HuH-7 (cell line): Measurements from ENCODE around the gene OSBPL9.
"Not testable (repeated sequence)": the region's sequence is repeated elsewhere in the genome, so short reads cannot be mapped to it uniquely, and the experiment has no call there.

Experiments
- DNase-seq: peaks from one replicate; pipeline ENCODE4 v3.0.0; 2011; ENCODE audit warnings: low spot score

Gene OSBPL9

DNA sequence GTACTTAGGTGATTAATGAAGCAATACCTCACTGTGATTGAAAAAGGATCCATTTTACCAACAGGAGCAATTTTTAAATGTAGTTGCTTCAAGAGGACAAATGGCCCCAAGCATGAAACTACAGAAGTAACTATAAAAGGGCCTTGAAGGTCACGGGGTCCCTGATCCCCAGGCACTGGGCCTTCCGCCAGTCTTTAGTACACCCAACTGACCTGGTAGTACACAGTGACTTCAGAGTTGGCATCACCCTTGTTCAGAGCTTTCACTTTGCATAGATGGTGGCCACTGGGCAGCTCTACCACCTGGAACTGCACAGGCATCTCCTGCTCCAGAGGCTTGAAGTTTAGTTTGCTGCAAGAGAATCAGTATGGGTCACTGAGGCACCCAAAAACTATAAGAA, 177.4 kb downstream of the OSBPL9 start:
- DNase-seq = no peak

DNA sequence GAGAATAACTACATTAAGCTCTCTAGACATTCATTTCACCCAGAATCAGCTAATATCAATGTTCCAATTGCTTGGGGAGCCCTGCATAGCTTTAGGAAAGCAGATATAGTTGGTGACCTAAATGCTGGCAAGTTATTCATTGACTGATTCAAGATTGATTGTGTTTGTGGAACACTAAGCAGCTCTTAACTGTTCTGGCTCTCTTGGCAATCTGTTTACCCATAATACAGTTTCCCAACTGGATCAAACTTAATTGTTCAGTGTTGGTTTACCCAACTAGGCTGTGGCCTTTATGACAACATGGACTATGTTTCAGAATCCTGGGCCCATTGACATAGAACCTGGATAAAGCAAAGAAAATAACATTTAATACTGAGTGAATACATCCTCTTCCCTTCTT, 178.0 kb downstream of the OSBPL9 start:
- no peak for DNase-seq

DNA sequence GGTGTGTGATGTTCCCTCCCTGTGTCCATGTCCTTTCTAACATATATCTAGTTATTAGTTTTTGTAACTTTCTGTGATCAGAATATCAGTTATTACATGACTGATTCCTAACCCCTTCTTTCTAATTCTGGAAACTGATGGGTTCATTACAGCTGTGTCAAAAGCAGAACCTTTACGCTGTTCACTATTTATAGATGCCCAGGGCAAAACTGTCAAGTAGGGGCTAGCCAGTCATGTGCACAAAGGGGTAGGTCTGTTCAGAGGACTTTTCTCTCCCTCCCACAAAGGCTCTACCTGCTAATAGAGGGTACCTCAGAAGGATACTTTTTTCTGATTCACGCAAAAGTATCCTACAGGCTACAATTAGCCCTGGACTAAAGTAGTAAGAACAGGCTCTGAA, 182.5 kb downstream of the OSBPL9 start:
- DNase-seq = no peak

DNA sequence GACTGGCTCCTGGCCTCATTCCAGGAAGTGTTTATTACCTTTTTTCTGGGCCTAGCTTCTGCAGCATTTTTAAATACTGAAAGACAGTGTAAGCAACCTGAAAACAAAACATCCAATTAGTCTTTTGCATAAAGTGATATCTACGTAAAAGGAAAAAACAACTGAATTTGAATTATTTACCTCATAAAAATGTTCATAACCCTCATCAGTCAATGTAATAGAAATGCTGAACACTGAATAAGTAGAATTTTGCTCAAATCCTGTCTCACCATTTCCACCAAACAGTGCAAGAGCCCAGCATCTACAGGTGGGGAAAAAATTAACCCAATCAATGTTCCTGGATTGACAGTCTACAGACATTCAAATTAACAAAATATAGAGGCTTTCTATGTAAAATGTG, 197.6 kb downstream of the OSBPL9 start:
- no peak for DNase-seq

DNA sequence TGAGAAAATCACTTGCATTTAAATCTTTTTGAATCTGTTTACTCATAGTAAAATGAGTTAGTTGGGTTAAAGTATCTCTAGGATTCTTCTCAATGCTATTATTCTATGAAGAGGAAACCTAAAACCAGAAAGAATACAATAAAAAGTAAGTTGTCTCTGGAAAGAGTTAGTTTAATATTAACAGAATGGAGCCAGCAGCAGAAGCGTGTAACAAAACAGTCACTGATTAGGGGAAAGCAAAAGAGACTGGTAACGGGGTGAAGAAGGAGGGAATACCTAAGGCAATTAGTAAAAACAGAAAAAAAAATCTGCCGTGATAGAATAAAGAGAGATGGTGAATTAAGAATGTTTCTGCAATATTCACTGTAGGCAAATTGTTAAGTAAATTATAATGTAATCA, 201.6 kb downstream of the OSBPL9 start:
- DNase-seq = peak; percentile 8

DNA sequence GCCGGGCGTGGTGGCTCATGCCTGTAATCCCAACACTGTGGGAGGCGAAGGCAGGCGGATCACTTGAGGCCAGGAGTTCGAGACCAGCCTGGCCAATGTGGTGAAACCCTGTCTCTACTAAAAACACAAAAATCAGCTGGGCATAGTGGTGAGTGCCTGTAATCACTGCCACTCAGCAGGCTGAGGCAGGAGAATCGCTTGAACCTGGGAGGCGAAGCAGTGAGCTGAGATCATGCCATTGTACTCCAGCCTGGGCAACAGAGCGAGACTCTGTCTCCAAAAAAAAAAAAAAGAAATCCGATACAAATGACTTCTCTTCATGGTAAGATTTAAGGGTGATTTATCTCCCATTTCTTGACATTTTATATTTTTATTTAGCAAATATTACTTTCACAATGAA, 202.1 kb downstream of the OSBPL9 start:
- not testable (repeated sequence) for DNase-seq

DNA sequence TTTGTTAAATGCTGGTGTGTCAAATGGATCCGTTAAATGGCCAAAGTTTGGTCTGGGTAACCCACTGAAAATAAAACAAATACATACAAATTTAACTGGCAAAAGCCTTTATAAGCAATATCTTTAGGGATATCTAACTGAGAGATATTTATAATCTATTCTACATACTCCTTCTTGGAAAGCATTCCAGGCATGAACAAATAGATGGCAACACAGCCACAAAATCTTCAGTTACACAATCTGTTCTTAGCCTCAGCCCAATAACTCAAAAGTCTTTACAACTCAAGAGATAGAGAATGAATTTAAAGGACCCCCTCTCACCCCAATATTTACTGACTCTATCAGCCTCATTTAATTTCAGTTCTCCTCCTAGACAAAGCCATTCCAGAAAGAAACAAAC, 202.9 kb downstream of the OSBPL9 start:
- DNase-seq = no peak

DNA sequence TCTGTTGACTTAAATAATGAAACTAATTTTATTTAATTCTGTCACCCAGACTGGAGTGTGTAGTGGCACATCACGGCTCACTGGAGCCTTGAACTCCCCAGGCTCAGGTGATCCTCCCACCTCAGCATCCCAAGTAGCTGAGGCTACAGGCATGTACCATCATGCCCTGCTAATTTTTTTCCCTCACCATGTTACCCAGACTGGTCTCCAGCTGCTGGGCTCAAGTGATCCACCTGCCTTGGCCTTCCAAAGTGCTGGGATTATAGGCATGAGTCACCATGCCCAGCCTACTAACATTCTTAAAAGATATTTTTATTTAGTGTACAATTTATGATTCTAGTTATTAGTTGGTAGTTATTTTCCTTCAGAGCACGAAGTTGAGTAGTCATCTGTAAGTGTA, 212.2 kb downstream of the OSBPL9 start:
- no peak for DNase-seq

DNA sequence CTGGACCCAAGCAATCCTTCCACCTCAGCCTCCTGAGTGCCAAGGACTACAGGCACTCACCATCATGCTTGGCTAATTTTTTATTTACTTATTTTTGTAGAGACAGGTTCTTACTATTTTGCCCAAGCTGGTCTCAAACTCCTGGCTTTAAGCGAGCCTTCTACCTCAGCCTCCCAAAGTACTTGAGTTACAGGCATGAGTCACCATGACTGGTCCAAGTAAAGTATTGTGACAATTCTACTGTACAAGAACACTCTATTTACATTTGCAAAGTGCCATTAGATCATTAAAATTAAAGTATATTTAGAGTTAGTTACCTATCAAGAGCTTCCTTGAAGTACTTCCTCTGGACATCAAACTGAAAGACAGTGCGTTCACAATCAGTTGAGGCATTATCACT, 216.8 kb downstream of the OSBPL9 start:
- DNase-seq = no peak

DNA sequence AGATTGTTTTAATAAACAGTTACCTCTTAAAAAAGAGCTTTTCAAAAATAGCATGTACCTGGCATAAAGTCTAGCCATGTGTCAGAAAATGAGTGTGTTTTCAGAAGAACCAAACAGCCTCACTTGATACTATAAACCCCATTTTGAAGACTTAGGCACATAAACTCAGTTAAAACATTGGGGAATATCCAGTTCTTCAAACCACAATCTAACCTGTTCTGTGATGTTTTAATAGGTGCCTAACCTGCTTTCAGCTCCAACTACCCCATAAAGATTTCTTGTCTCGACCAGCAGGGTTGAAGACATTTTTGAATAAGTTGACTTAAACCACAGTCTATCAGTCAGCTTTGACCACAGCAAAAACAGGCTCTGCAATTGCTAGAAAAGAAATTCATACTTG, 220.4 kb downstream of the OSBPL9 start:
- no peak for DNase-seq
